ENCODE measurements around the gene SLC39A7. TPM values are rescaled to one million over a fixed set of nuclear protein-coding genes. Genes with fewer than 3 reads are reported as not detected.

The SLC39A7 gene
- total RNA-seq, 4 donors from 2014 or later, result 90.8 to 191 (median 153) TPM

- peaks cover 25 to 28% of the 10 kb centered on the region in 2 donors for H3K4me1 ChIP-seq
- 83 to 87% methylated on average over 18 of the region's 18 CpGs for WGBS, 2 donors
- intact Hi-C loops (cut with DNase I), result no loop called here
Measured at GRCh38 chr6:33211666-33212422, 11.2 kb downstream of the SLC39A7 start.

GRCh38 chr6:33212857-33213165 lies 12.1 kb downstream of the SLC39A7 start:
- Histone ChIP-seq H3K9me3 (no peaks in the 10 kb centered on the region), H3K4me3 (replicated peaks in 1 of 3) (peak overlapping the region in 1 of 3 donors; percentile 31), H3K4me1 (peaks cover 19% of the 10 kb centered on the region in 2 donors), H3K36me3 (peaks cover 0 to 8% of the 10 kb centered on the region in 2 donors), H3K27ac (peak overlapping the region in 2 of 3 donors; percentile 2 to 36), H3K27me3 (no peaks in the 10 kb centered on the region)
- no peak for DNase-seq
- 6% methylated on average over 6 of the region's 6 CpGs for WGBS, 2 donors
- TF ChIP-seq CTCF (IDR thresholded peaks at IDR 0.05) (no peak), POLR2A (IDR thresholded peaks at IDR 0.05) (no peak)
- intact Hi-C loops (cut with DNase I), result no loop called here

More at GRCh38 chr6:33211666-33212422, 11.2 kb downstream of the SLC39A7 start:
- no peaks in the 10 kb centered on the region for H3K9me3 ChIP-seq
- no peak for TF ChIP-seq POLR2A (IDR thresholded peaks at IDR 0.05)
- TF ChIP-seq CTCF (IDR thresholded peaks at IDR 0.05), result no peak
- H3K27me3 ChIP-seq, result no peaks in the 10 kb centered on the region
- H3K36me3 ChIP-seq, result peaks cover 0 to 8% of the 10 kb centered on the region in 2 donors
- no peak overlapping the region for H3K27ac ChIP-seq
- H3K4me3 ChIP-seq (replicated peaks in 1 of 3), result no peak overlapping the region
- no peak for DNase-seq

GRCh38 chr6:33213166-33213988 lies 12.7 kb downstream of the SLC39A7 start:
- H3K4me3 ChIP-seq (replicated peaks in 1 of 3), result peak overlapping the region in 2 of 3 donors; percentile 4 to 31
- H3K27ac ChIP-seq, result peak overlapping the region in 2 of 3 donors; percentile 2 to 36
- WGBS, 2 donors, result 1% methylated on average over 39 to 43 of the region's 43 CpGs
- peaks cover 19% of the 10 kb centered on the region in 2 donors for H3K4me1 ChIP-seq
- peak in 1 of 2 donors; percentile 18 for DNase-seq
- no peaks in the 10 kb centered on the region for H3K27me3 ChIP-seq
- intact Hi-C loops (cut with DNase I), result no loop called here
- H3K36me3 ChIP-seq, result peaks cover 0 to 8% of the 10 kb centered on the region in 2 donors
- no peaks in the 10 kb centered on the region for H3K9me3 ChIP-seq
- TF ChIP-seq POLR2A (IDR thresholded peaks at IDR 0.05), result no peak
- no peak for TF ChIP-seq CTCF (IDR thresholded peaks at IDR 0.05)

- intact Hi-C loops (cut with DNase I), result no loop called here
- peak overlapping the region in 1 of 3 donors; percentile 36 for H3K27ac ChIP-seq
Measured at GRCh38 chr6:33213989-33214335, 13.3 kb downstream of the SLC39A7 start.

More at GRCh38 chr6:33213989-33214335, 13.3 kb downstream of the SLC39A7 start:
- Histone ChIP-seq H3K4me3 (replicated peaks in 1 of 3) (peak overlapping the region in 1 of 3 donors; percentile 31), H3K36me3 (peaks cover 0 to 8% of the 10 kb centered on the region in 2 donors), H3K9me3 (no peaks in the 10 kb centered on the region), H3K27me3 (no peaks in the 10 kb centered on the region), H3K4me1 (peaks cover 17 to 19% of the 10 kb centered on the region in 2 donors)
- no peak for DNase-seq
- TF ChIP-seq POLR2A (IDR thresholded peaks at IDR 0.05) (no peak), CTCF (IDR thresholded peaks at IDR 0.05) (no peak)
- WGBS, 2 donors, result 15 to 16% methylated on average over 9 of the region's 9 CpGs

Data from thyroid gland (tissue), 4 donors.